EH (cell line): ENCODE measurements around the gene SERPINB8.

Experiments
- DNase-seq: peaks from one replicate; pipeline ENCODE4 v3.0.0-alpha.2; 2015; ENCODE audit warnings: low read depth

Gene SERPINB8

DNA sequence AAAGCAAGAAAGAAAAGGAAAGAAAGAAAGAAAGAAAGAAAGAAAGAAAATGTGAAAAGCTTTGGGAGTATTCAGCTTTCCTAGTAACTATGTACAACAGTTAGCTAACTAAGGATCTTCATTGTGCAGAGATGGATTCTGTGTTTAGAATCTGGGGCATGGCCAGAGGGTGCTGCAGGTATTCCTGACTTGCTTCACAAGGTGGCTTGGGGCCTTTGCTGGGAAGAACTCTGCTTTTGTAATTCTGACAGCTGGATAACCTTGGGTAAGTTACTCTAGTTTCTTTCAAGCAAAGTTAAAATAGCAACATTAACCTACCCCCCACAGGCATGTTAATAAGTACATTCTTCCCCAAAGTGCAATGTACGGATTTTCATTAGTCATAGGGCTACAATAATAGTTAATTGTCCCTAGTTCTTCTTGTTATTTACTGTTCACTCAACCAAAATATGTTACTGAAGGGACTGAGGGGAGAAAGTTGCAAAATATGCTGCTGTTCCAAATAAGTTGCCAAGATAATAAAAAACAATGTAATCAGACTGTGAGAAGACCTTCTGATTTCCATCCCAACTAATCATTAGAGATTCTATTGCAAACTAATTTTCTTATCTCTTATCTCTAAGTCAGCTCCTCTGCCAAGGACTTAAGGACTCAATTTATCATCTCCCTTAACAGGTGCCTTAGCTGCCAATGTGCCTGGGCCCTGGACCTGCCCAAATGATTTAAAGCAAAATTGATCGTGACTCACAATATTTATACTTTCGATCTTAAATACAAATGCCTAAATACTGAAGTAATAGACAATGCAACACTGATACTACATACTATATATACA is 50.3 kb downstream of the SERPINB8 start:
- DNase-seq = peak; percentile 17

DNA sequence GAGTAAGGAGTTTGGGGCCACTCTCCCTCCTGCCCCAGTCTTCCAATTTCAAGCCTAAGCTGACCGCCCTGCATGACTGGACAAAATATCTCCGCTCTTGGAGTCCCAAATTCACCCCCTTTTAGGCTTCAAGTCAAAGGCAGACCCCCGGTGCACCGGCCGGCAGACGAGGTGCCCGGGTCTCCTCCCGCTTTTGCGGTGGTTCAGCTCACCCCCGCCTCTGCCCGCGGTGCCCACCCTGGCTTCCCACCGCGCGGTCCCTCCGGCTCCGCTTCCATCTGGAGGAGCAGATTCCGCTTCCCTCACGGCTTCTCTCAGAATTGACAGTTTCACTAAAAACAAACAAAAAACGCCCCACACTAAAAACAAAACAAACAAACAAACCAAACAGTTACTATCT is 56.5 kb downstream of the SERPINB8 start:
- no peak for DNase-seq

DNA sequence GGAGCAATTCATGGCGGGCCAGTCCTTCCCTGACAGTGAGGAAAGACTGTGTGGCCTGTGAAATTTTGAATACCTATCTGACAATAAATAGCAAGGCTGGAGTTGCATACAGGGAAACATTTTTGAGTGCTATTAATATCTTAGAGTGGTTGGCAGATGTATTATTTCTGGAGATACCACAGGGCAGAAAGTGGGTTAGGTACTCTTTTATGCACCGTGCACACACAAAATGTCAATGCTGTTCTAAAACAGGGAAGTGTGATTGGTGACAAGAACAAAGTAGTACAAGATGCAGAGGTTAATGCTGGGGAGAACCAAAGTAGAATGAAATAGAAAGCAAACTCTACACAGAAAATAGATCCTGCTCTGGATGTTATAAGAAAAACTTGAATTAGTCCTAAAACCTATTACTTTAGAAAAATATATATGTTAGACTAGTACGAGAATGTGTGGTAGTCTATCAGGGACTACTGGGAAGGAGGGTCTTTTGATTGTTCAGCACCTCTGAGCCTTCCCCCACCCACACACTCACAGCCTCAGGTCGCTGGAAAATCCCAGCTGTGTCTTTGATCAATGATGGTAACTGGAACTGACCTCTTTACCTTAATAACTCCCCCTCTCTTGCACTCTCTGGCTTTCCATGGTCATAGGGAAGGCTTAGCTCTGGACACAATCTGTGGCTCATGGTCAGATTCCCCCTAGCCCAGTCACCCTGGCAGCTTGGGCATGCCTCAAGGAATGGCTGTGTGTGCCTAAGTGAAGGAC is 58.2 kb downstream of the SERPINB8 start:
- DNase-seq = no peak

GRCh38 chr18:64029096-64029495 is 59.2 kb downstream of the SERPINB8 start:
- DNase-seq = no peak

DNA sequence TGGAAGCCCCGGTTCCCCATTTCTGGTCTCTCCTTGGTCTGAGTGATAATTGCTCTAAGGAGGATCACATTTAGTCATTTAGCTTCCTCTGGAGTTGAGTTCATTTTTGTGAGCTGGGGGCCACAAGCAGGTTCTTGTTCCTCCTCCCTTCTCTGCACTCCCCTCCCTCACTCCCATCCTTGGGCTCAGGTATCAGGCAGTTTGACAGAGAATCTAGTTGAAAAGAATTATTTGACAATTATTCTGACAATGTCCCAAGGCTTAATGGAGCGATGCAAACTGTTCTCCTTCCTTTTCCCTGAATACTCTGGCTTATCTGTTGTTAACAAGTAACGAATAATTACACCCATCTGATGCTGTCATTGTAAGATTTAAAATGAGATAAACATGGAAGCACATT is 61.5 kb downstream of the SERPINB8 start:
- no peak for DNase-seq

GRCh38 chr18:64032312-64032711 is 62.4 kb downstream of the SERPINB8 start:
- no peak for DNase-seq

GRCh38 chr18:64037812-64038414 is 68.0 kb downstream of the SERPINB8 start:
- DNase-seq = peak; percentile 21
